HG03469 (cell line): ENCODE measurements around the gene ADAMTSL2.

ENCODE experiments used
- ATAC-seq: cut with Tn5 transposase; IDR thresholded peaks from one replicate; pipeline ENCODE4 v1.9.1; 2021; ENCODE audit warnings: mild to moderate bottlenecking, moderate library complexity, moderate number of reproducible peaks; ENCODE audit not compliant: unreplicated experiment

ADAMTSL2 gene

DNA sequence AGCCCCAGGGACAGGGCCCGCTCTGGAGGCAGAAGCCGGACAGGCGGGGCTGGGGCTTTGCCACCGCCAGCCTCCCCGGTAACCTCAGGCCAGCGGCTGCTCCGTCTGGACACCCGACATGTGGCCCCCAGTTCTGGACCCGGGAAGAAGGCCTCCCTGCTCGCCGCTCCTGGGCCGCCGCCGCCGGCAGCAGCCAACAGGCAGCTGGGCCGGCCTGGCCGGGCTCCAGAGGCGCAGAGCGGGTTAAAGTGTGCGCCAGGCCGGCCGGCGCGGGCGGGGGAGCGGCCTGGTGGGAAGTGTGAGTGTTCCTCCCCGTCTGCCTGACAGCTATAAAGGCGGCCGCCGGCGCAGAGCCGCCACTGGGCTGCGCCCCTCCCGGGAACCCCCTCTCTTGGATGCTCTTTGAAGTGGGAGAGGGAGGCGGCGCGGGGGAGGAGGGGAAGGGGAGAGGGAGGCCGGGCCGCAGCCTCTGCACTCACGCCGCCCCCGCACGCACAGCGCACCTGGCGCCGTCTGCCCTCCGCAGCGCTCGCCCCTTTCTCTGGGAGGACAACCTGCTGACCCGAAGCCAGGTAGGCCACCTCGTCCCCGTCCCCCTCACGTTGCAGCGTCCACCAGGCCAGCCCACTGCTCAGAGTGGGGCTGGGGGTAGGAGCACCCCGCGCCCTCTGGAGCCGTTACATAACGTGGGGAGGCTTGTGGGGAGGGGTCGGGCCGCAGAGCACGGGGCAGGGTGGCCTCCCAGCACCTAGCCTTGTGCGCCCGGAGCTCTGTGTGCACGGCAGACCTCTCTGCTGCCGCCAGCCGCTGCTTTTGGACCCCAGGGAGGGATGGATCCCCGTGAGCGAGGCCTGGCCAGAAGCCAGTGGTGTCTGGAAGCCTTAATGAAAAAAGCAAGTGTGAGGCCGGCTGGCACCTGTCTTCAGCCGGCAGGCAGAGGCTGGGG is at the start of gene ADAMTSL2:
Gene ADAMTSL2 (plus strand): TSS at position 359 of the 946 bp plus-strand sequence. CDS start 2,009 bp downstream, outside the sequence.
- no peak for ATAC-seq

DNA sequence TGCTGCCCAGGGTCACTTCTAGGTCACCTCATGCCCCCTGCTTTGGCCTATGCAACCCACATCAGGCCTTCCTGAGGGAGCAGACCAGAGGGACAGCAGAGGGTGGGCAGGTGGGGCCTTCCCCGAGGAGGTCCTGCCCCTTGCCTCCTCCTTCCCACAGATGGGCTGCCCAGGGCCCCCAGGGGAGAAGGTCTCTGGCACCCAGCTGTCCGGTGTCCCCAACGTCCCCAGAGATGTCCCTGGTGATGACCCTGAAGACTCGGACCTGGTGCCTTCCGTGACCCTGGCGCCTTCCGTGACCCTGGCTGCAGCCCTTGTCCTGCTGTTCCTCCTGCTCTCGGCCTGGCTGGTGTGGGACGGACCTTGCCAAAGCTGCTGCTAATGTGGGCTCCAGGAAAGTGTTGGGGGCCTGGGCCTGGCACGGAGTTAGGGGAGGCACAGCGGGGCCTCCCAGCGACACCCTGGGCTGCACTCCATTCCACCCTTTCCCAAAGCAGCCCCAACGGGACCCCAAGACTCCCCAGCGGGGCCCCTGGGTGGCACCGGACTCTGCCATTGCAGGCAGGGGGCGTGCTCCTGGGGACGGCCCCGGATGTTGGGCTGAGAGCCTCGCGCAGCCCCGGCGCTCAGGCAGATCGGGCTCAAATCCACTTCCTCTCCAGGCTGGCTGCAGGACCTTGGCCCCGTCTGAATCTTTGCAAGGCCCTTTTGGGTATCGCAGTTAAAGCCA is 48.8 kb upstream of the ADAMTSL2 start:
- ATAC-seq: no peak

GRCh38 chr9:133487331-133487725 is 47.2 kb upstream of the ADAMTSL2 start:
- no peak for ATAC-seq

GRCh38 chr9:133488686-133489252 is 45.7 kb upstream of the ADAMTSL2 start:
- ATAC-seq: no peak

DNA sequence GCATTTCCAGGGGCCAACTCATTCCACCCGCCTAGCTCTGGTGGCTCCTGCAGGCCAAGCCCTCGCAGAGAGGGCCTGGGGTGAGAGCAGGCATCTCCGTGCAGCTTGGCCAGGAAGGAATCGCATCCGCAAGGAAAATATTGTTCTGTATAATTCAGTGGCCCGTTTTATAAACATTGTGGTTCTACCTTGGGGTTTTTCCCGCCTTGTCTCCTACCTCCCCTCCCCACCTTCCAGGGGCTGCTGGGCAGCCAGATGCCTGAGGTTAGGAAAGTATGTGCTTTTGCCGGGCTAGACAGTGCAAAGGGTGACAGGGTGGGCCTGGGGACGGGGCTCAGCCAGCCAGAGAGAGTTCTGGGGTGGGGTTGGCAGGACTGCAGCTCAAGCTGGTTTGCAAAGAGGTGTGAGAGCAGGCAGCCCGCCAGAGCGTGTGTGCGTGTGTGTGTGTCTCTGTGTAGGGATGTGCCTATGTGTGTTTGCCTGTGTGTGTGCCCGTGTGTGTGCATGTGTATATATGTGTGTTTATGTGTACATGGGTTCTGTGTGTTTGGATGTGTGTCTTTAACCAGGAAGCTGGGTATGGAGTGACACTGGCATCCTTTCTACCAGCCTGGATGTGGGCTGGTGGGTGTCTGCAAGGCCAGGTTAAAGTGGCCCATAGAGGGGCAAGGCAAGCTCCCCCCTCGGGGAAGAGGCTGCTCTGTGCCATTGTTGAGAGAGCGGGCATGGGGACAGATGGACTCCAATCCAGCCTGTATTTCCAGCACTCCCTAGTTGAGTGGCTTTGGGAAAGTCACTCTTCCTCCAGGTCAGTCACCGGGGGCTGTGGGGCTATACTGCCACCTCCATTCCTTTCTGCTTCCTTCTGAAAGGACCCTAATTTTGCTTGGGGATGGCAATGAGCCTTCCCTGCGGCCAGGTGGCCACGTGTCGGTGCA is 45.0 kb upstream of the ADAMTSL2 start:
- no peak for ATAC-seq

DNA sequence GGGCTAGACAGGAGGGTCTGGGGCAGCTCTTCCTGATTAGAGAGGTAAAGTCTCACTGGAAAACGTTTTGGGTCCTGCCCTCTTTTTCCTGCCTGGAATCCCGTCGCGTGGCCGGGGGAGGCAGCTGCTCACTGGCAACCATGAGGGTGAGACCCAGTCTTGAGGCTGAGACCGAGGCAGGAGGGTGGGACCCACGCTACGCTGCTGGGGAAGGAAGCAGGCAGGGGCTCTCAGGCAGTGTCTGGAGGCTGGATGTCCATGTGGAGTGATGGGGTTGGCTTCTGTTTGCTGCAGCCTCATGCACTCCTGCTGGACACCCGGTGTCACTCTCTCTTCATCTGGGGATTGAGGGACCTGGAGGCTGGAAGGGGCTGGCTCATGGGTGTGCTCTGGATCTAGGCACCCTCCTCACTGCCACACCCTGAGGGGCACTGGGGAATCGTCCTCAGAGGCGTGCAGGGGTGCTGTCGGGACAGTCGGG is 44.3 kb upstream of the ADAMTSL2 start:
- no peak for ATAC-seq

DNA sequence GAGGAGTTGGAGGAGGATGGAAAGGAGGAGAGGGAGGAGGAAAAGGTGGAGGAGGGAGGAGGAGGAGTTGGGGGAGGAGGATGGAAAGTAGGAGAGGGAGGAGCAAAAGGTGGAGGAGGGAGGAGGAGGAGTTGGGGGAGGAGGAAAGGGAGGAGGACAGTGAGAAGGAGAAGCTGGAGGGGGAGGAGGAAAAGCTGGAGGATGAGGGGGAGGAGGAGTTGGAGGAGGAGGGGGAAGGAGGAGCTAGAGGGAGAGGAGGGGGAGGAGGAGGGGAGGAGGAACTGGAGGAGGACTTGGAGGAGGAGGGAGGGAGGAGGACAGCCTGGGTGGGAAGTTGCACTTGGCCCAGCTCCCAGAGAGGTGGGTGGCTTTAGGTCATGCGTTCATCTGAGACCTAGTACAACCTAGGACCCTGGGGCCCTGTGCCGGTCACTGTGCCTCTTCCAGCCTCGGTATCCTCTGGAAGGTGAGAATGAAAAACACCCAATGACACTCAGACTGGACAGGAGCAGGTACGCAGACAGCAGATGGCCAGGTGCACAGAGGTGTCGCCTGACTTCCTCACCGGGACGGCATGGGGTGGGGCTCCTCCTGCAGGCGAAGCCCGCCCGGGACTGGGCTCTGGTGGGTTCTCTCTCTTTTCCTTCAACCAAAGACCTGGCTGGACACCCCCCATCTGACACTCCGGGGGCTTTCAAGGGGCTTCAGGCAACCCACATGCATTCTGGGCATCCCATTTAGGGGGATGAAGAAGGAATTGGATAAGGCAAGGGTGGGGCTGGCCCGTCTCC is 43.4 kb upstream of the ADAMTSL2 start:
- ATAC-seq: no peak

DNA sequence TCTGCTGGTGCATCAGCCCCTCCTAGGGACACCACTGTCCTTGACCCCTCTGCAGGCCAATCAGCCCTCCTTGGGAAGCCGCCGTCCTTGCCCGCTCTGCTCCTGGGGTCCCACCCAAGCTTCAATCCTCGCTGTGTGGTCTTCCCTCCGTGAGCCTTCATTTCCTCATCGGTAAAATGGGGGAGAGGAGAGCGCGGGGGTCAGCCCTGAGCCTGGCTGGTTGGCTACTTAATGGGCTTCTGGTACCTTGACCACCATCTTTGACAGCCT is 42.9 kb upstream of the ADAMTSL2 start:
- ATAC-seq: no peak

GRCh38 chr9:133492061-133493021 is 42.2 kb upstream of the ADAMTSL2 start:
- ATAC-seq: no peak

GRCh38 chr9:133493428-133493827 is 41.1 kb upstream of the ADAMTSL2 start:
- ATAC-seq: no peak

DNA sequence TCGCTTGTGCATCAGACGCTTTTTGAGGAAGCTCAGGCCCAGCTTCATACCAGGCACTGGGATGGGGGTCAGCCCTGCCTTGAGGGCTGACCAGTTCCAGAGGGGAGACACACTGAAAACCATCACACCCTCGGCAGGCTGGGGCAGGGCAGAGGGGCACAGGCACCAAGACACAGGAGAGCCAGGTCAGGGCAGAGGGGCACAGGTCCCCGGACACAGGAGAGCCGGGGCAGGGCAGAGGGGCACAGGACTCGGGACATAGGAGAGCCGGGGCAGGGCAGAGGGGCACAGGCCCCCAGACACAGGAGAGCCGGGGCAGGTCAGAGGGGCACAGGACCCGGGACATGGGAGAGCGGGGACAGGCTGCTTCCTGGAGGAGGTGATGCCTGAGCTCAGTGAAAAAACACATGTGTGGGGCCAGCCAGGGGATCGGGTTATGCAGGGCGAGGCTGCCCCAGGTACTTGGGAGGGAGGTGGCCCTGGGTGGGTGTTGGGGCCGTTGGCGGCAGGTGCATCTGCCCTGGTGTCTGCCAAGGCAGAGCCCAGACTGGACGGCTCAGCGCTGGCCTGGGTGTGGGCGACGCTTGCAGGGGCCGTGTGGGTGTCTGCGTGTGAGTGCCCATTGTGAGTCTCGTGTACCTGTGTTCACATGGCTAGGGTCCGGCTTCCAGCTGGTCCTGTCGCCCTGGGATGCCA is 40.5 kb upstream of the ADAMTSL2 start:
- no peak for ATAC-seq

- no peak for ATAC-seq
These were observed 39.7 kb upstream of the ADAMTSL2 start for GRCh38 chr9:133494636-133495326.

GRCh38 chr9:133495327-133496293 is 38.9 kb upstream of the ADAMTSL2 start:
- no peak for ATAC-seq

DNA sequence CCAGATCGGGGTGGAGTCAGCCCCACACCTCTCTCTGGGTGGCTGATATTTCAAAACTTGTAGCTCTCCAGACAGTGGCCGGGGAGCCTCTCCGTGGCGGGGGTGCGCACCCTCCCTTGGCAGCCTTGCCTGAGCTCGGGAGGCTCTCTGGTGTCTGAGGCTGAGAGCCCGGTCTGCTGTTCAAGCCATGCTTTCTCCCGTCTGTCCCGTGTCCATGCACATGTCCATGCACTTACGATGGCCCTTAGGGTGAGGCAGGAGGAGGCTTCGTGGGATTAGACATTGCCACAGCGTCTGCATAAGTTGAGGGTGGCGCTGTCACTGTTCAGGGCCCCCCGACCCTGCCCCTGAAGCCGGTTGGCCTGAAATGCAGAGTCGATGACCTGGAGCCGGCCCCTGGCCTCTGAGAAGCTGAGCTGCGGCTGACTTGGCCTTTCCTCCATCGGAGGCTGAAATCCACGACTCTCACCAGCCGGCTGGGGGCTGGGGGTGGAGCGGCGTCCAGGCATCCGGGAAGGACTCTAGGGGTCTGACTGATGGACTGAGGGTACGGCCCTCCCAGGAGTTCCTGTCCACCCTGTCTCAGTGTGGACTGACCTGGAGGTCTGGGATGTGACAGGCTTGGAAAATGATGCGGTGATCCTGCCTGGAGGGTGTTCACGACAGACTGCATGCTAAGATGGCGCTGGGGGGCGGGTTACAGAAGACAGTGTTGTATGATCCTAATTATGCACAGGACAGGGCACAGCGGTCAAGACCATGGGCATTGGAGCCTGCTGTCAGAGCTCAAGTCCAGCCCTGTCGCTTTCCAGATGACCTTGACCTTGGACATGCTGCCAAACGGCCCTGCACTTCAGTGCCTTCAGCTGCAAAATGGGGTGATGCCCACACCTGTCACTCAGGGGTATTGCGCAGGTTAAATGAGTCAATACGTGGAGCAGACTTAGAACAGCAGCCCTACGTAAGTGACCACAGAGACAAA is 37.4 kb upstream of the ADAMTSL2 start:
- ATAC-seq: no peak
